HG02610 (cell line): ENCODE data around the gene ADAMTS20.
"Not testable (repeated sequence)": the region's sequence is repeated elsewhere in the genome, so short reads cannot be mapped to it uniquely, and the experiment has no call there.

ENCODE experiments used
- ATAC-seq: cut with Tn5 transposase; IDR thresholded peaks from one replicate; pipeline ENCODE4 v1.9.1; 2021; ENCODE audit warnings: mild to moderate bottlenecking, moderate library complexity; ENCODE audit not compliant: unreplicated experiment

The ADAMTS20 gene, protein sequence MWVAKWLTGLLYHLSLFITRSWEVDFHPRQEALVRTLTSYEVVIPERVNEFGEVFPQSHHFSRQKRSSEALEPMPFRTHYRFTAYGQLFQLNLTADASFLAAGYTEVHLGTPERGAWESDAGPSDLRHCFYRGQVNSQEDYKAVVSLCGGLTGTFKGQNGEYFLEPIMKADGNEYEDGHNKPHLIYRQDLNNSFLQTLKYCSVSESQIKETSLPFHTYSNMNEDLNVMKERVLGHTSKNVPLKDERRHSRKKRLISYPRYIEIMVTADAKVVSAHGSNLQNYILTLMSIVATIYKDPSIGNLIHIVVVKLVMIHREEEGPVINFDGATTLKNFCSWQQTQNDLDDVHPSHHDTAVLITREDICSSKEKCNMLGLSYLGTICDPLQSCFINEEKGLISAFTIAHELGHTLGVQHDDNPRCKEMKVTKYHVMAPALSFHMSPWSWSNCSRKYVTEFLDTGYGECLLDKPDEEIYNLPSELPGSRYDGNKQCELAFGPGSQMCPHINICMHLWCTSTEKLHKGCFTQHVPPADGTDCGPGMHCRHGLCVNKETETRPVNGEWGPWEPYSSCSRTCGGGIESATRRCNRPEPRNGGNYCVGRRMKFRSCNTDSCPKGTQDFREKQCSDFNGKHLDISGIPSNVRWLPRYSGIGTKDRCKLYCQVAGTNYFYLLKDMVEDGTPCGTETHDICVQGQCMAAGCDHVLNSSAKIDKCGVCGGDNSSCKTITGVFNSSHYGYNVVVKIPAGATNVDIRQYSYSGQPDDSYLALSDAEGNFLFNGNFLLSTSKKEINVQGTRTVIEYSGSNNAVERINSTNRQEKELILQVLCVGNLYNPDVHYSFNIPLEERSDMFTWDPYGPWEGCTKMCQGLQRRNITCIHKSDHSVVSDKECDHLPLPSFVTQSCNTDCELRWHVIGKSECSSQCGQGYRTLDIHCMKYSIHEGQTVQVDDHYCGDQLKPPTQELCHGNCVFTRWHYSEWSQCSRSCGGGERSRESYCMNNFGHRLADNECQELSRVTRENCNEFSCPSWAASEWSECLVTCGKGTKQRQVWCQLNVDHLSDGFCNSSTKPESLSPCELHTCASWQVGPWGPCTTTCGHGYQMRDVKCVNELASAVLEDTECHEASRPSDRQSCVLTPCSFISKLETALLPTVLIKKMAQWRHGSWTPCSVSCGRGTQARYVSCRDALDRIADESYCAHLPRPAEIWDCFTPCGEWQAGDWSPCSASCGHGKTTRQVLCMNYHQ (N-terminal part only)

DNA sequence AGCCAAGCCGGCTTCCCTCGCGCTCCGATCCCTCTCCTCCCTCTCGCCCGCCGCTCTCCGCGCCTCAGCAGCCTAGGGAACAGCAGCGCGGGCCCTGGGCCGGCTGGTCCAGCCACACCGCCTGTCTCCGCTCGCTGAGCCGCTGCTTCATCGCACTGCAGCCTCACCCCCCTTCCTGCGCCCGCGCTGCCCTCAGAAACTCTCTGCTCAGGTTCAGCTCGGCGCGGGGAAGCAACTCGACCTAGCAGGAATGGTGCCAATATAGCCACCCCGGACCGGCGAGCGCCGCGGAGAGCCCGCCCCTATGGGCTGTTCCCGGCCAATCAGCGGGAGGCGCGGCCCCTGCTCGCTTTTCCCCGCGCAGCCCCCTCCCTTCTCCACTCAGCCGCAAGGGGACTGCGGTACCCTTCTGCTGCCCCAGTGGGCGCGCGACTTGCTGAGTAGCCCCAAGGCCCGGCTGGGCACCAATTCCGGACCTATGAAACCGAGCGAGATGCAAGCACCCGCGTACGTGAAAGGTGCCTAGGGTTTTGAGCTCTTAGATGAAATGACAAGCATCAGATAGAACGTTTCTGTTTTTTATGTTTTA lies at the start of gene ADAMTS20:
ADAMTS20 (minus strand) TSS at position 233 of the 589 bp plus-strand sequence. CDS start 282 bp downstream, outside the sequence.
- ATAC-seq: no peak

DNA sequence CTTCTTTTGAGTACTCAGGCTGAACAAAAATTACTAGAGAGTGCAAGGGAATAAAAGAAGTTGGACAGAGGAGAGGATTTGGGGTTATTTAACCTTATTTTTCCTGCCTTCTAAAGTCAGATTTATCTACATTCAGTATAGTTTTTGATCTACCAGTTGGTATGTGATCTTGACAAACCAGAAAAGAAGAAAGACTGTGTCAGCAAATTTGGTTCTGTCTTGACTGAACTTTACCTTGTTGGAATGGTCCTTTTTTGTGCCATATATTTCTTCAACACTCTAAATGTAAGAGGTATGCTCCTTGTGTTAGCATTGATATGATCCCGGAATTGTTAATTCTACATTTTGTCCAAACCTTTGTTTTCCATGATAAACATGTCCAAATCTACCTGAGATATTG lies 47.7 kb upstream of the ADAMTS20 start:
- ATAC-seq: no peak

DNA sequence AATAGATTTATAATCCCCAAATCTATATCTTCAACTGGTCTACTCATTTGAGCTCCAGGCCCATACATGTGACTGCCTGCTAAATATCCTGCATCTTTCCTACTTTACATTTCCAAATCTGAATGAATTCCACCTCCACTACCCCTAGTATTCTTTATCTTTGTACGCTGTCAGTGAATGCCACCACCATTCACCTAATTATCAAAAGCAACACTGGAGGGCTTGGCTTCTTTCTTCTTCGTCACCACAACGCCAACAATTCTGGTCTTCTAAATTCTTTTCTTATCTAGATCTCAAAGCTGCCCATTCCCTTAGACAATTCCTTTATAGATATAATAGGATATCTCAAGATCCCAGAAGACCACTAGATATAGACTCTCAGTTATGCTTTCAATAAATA lies 47.1 kb upstream of the ADAMTS20 start:
- ATAC-seq: no peak

DNA sequence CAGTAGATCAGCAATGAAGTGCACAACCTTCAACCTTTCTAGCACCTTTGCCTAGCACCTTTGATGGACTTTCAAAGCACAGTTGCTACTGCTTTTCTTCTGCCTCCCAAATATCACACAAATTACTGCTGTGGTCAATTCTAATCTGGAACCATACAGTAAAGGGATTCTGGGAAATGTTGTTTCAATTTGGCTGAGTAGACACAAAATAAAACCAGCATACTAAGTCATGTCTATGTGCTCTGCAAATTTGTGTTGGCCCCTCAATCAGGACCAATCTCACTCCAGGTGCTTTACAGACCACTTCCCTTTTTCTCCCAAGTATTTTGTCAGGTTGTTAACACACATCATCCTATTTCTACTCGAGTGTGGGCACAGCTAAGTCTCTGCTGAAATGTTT lies 38.3 kb upstream of the ADAMTS20 start:
- ATAC-seq: no peak

DNA sequence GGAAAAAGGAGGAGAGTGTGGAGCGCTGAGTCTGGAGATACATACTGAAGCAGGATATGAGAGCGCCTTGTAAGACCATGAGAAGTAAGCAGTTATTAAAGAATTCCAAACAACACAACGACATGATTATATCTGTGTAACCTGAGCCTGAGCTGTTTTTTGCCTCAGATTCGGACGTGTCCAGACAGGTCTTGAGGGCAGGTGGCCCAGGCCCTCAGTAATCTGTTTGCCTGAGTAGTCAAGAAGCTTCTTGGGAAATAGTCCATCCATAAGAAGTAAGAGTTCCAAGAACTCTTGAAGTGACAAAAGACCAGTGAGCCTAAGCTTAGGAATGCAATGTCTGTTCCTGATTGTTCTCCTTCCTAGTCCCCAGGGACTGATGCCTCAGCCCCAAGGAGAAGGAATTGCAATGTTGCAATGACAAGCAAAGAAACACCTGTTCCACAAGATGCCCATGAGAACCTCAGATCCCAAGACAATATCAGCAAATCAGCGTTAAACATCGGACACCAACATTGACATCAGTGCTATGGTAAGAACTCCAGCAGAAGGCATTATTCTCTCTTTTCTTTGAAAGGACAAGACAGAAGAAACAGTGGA lies 34.7 kb upstream of the ADAMTS20 start:
- ATAC-seq: no peak

DNA sequence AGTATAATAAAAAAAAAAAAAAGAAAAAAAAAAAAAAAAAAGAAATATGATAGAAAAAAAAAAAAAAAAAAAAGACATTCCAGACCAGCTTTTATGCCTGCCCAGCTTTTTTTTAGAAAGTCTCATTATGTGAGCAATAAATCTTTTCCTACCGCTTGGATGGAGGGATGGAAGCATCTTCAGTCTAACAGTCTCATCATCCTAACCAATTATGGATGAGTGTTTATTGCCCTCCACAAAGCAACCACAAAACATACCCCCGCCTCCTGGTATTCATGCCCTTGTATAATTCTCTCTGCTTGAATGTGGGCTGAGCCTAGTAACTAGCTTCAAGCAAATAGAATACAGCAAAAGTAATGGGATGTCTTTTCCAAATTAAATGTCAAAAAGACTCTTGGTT lies 33.7 kb upstream of the ADAMTS20 start:
- ATAC-seq: no peak

DNA sequence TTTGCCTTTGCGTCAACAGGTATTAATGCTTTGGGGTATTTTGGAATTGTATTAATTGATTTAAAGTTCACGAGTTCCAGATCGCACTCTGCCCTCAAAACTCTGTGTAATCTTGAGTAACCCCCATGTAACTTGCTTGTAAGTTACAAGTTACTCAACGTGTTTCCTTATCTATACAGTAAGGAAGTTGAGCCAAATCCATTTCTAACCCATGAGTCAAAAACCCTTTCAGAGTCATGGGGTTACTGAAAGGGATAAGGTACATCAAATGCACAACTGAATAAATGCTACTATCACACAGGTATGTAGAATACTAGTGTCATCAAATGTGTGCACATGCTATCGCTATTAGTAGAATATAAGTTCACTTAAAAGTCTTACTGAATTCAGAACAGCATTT lies 28.6 kb upstream of the ADAMTS20 start:
- ATAC-seq: no peak

DNA sequence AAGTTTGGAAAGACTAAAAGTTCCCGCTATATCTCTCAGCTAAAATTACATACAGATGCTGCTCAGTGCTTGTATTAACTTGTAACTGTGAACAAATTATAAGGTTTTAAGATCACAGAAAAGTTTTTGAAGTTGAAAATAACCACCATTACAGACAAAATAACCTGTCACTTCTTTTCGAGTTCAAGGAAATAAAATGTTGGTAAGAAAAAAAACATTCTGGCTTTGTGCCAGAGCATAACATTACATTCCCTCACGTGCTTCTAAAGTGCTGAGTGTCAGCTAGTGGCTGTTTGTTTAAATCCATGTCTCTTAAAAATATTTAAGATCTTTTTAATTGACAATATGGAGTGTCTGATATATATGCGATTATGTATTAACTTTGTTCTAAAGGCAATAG lies 27.2 kb upstream of the ADAMTS20 start:
- ATAC-seq: no peak

DNA sequence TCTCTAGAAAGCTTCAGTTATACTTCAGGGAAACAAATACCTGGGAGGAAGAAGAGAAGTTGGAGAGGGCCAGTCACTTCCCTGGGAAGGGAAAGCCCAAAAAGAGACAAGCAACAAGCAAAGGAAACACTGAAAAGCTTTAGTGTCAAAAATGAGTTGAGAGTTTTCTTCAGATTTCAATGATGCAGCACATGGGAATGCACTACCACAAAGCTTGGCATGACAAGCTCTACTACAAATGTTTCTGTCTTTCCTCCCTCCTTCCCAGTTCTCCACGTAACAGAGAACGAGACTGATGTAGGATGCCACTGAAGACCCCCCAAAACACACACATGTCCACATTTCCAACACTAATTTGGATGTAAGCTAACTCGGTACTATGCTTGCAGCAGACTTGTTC lies 26.8 kb upstream of the ADAMTS20 start:
- ATAC-seq: no peak

DNA sequence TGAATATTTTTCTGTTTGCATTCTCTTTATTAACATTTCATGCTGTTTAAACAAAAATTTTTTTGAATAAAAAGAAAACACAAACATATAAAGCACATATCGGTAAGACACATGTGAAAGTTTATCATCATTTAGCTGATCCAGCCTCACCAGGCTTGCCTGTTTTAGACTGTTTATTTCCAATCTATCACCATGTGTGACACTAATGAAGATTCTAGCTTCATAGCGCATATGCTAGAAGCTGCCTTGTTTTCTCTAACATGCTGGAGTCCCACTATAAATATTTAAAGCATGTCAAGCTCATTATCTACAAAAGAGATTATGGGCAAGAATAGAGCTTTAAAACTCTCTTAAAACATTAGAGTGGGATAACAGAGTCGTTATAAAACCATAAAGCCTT lies 25.4 kb upstream of the ADAMTS20 start:
- ATAC-seq: no peak

DNA sequence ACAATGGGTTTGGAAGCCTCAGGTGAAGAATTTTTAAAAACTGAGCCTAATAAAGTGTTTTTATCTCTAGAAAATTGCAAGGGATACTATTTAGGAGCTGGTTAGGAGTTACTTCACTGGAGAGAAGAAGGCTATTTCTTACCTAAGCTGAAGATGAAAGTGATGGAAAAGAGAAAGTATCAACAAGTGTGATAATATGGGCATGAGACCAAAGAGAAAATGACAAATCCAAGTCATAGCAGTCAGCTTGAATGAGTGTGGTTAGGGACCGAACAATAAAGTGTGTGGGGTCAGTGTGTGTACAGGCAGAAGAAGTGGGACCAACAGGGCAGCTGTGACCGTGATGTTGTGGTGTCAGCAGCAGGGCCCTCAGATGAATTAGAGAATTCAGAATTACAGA lies 24.2 kb upstream of the ADAMTS20 start:
- ATAC-seq: no peak

DNA sequence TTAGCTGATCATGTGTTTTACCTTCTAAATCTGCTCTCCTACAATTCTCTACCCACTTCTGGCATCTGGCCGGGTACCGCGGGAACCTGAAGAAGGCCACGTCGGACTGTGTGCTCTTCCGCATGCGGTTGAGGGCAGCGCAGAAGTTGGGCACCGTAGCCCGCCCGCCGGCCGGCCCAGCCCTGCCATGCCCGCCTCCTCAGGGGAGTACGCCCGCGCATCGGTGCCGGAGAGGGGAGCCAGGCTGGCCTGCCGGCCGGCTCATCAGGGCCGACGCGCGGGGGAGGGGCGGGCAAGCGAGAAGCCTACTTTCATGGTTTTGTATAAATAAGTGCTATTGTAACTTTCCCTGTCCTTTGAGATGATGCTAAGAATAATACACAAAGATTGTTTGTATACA lies 19.9 kb upstream of the ADAMTS20 start:
- no peak for ATAC-seq

DNA sequence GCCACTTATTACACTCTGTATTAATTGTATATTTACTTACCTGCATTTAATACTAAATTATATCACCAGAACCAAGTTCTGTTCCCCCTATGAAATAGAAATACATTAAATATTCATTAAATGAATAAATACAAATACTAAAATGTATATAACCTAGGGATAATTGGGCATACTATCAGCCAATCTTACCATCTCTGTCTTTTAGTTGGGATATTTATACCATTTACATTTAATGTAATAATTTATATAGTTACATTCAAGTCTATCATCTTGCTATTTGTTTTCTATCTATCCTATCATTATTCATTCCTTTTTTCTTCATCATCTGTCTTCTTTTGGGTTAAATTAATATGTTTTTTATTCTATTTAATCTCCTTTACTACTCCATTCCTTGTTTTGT lies 4.1 kb upstream of the ADAMTS20 start:
- ATAC-seq: no peak

DNA sequence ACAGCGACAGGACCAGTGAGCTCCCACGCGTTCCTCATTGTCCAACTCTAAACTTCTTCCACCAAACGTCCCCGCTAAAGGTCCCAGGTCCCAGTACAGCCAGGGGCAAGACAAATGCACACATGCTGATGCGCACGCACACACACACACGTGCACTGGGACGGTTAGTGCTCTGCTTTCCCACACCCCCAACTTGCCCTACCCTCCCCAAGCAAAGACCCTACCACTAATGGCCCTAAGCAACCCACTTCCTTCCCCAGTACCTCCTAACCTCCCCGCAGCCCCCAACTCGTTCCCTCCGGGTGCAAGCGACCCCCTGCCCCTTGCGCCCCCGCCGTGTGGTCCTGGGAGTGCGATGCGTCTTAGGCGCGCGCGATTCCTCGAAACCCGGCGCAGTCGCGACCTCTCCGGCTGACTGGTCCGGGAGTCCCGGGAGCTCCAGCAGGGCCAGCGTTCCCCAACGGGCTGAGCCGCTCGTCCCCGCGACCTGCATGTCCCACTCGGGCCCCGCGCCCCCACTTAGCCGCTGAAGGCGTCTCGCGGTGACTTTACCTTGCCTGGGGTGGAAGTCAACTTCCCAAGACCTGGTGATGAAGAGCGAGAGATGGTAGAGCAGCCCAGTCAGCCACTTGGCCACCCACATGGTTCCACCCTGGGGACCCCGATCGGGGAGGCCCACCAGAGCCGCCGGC lies 578 bp downstream of the ADAMTS20 start:
- no peak for ATAC-seq

DNA sequence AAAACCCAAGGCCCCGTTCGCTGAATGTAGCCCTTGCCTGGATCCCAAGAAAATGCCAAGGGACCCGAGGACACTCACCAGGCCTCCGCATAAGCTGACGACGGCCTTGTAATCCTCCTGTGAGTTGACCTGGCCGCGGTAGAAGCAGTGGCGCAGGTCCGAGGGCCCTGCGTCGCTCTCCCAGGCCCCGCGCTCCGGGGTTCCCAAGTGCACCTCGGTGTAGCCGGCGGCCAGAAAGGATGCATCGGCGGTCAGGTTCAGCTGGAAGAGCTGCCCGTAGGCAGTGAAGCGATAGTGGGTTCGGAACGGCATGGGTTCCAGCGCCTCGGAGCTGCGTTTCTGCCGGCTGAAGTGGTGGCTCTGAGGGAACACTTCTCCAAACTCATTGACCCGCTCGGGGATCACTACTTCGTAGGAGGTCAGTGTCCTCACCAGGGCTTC lies 1.2 kb downstream of the ADAMTS20 start:
- ATAC-seq: no peak

DNA sequence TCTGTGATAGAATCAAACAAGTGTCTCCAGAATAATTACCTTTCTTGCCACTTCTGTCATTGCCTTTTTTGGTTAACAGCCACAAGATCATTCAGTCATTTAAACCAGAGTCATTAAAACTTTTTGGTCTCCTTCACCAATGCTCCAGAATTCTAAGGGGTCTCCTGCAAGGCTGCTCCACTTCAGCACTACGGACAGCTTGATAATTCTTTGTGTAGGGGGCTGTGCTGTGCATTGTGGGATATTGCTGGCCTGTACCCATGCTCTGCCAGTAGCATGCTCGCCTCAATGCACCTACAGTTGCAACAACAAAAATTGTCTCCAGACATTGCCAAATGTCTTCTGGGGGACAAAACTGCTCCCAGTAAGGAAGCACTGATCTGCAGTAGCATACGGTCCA lies 7.3 kb downstream of the ADAMTS20 start:
- no peak for ATAC-seq

DNA sequence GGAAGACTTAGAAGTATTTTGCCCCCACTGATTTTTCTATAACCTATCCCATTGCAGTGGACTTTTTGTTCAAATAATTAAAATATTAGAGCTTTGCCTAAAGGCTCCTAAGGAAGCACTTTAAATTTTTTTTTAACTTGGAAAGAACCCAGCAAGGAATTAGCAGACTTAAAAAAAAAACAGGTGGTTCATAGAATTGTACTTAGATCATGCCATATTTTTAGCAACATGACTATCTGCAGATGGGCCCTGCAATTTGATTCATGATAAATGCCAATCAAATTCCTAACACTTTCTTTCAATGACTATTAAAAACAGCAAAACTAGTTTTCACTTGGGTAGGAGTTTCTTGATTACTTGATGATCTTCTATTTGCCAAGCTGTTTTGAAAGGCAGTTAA lies 11.5 kb downstream of the ADAMTS20 start:
- ATAC-seq: no peak

DNA sequence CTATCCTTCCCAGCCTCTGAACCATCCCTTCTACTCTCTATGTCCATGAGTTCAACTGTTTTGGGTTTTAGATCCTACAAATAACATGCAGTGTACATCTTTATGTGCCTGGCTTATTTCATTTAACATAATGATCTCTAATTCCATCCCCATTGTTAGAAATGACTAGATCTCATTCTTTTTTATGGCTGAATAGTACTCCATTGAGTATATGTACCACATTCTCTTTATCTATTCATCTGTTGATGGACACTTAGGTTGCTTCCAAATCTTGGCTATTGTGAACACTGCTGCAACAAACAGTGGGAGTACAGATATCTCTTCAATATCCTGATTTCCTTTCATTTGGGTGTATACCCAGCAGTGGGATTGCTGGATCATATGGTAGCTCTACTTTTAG lies 14.3 kb downstream of the ADAMTS20 start:
- ATAC-seq: not testable (repeated sequence)

DNA sequence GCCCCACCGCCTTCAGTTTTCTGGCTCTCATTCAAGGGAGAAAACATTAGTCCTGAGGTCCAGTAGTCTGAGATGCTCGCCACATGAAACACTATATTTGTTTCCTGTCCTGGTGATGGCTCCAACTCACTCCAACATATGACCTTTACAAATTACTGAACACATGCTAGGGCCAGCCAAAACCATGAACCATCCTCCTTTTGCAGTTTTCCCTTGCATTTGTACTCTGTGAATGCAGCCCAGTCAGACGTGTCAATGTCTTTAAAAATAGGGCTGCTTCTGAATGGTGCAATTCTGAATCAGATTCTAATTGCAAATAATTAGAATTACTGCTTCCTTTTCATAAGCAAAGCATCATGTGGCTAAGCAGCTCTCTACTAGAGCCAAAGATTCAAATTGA lies 36.0 kb downstream of the ADAMTS20 start:
- ATAC-seq: no peak

DNA sequence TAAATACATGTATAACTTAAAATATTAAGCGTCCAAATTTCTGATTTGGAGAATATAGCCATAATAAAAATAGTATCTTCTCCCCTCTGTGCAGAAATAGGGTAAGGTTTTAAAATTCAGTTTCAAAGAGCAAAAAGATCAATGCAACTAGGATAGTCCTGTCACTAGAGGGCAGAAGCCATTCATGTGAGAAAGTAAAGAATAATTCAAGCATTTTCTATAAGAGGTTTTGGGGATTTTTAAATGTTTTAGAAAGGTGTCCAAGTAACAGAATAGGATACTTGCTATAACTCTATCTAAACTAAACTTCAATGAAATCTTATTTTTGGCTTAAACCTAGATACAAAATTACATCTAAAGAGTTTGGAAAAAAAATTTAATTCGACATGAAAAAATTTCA lies 50.3 kb downstream of the ADAMTS20 start:
- no peak for ATAC-seq
